Activated CD4-positive, alpha-beta T cell treated with anti-CD3 and anti-CD28 coated beads, Interleukin-2, amount 50 U/mL, for 16 hours (primary cell): ENCODE results near the gene PARS2.

Experiments
- DNase-seq: peaks from one replicate; pipeline ENCODE4 v3.0.0-alpha.2; 2020

Gene PARS2

GRCh38 chr1:54768093-54768492 lies 3.8 kb upstream of the PARS2 start:
- peak; percentile 10 for DNase-seq

DNA sequence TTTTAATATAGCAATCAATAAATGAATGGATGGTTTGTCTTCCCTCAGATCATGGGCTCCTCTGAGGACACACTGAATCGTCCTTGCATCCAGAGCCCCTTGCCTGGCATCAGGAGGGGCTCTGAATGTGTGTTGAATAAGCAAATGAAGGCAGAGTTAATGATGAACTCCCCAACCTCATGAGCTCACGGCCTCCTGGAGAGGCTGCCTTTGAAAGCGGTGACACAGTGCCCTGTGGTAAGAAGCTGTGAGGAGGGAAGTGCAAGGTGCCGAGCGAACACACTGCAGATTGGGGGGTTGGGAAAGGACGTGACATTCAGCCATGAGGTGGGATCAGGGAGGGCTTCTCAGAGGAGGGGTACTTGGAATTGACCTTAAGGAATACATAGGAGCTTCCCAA lies 3.2 kb upstream of the PARS2 start:
- no peak for DNase-seq

DNA sequence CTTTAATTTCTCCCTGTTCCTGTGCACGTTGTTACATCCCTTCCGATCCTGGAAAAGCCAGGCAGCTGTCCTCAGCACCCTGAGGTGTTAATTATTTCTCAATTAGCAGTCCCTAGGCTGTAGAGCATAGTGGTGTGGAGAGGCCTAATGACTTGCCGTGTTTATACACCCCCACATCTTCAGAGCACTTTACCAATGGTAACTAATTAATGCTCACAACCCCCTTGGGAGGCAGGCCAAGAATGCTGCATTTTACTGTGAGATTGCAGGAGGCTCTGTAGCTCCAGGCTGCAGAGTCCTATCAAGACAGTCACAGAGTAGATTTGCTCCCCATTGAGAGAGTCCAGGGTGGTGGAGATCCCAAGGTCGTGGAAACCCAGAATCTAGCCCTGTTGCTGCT lies 2.4 kb upstream of the PARS2 start:
- DNase-seq = no peak

DNA sequence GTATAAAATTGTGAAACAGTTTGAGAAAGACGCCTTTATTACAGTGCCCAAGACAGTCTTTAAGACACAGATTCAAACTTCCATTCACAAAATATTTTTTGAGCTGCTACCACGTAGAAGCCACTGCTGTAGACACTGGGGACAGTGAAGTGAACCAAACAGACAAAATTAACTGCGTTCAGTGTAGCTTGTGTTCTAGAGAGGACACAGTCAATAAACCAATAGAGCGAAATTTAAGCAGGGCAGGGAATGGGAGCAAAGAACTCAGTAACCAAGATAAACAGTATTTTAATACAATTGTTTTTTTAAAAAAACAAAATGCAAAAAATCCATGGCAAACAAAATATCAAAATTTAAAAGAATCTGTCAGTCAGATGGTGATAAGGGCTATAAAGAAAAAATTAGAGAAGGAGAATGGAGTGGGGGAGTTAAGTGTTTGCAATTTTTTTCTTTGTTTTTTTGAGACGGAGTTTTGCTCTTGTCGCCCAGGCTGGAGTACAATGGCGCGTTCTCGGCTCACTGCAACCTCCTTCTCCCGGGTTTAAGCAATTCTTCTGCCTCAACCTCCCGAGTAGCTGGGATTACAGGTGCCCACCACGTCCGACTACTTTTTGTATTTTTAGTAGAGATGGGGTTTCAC lies 719 bp upstream of the PARS2 start:
- no peak for DNase-seq

DNA sequence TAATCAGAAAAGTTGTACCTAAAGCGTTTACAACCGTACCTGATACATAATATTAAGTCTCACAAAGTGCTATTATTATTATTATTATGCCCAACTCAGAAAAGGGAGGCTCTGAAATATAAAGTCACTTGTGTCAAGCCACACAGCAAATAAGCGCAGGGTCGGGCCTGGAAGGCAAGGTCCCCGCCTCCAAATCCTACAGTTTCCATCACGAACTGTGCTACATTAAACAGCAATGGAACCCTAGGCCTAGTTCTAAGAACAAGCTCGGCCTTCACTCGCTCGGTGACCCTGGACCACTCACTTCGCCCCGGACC lies 549 bp downstream of the PARS2 start:
- DNase-seq = no peak

- DNase-seq = no peak
Observed at GRCh38 chr1:54758678-54759348, 5.5 kb downstream of the PARS2 start.

DNA sequence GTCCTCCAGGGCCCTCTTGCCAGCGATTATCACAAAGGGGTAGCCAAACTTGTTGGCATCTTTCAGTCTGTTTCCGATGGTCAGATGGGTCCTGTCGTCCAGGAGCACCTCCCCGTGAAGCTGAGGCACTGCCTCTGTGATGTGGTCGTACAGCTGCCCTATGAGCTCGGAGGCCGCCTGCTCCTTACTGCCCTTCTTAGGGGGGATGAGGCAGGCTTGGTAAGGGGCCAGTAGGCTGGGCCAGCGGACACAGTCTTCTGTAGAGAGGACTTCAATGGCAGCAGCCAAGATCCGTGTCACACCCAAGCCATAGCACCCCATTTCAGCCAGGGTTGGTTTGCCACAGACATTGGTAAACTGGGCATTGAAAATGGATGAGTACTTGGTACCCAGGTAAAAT lies 6.5 kb downstream of the PARS2 start:
- DNase-seq = no peak

DNA sequence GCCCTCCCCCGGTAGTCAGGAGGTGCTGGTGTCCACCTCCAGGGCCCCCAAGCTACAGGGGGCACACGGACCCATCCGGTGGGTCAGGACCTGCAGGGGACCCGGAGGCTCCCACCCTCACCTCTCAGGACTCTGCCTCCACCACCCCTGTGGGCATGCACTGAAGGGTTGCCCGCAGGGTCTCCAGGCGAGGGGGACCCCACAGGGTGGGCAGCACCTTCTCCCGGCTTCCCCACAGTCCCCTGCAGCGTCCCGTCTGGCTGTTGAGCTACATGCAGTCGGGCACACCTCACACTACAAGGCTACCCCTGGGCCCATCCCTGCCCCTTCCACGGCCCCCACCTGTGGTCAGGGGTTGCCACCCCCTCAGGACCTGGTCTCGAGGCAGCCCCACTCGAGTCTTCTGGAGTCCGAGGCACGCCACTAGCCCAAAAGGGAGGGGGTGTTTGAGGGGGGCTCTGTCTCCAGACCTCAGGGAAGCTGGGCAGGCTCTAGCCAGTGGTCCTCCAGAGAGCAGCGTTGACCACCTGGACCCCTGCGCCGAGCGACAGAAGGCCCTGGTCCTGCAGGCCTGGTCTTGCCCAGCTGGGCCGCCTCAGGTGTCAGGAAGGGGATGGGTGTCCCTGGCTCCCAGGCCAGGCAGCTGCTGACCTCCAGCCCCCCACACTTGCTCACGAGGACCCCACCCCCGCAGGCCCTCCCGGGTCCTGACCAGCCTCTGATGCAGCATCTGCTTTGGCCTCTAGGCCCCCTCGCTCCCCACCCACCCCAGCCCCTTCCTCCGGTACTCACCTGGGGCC lies 9.6 kb downstream of the PARS2 start:
- no peak for DNase-seq

DNA sequence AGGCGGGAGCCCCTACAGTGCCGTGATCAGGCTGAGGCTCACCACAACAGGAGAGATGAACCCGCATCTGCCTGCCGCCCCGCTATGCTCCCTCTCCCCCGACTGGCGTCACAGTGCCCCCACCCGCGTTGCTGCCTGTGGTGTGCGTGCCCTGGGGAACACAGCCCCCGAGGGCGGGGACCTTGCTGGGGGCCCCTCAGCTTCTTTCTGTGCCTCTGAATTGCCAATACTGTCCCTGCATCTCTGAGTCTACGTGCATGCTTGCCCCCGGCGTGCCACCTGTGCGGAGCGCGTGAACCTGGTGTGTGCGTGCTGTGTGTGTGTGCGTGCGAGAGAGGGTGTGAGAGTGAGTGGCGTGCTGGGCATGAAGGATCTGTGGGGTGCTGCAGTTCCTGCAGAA lies 10.3 kb downstream of the PARS2 start:
- DNase-seq = no peak

- DNase-seq = no peak
Observed at GRCh38 chr1:54751426-54751825, 12.9 kb downstream of the PARS2 start.

GRCh38 chr1:54750596-54750995 lies 13.7 kb downstream of the PARS2 start:
- DNase-seq = no peak

DNA sequence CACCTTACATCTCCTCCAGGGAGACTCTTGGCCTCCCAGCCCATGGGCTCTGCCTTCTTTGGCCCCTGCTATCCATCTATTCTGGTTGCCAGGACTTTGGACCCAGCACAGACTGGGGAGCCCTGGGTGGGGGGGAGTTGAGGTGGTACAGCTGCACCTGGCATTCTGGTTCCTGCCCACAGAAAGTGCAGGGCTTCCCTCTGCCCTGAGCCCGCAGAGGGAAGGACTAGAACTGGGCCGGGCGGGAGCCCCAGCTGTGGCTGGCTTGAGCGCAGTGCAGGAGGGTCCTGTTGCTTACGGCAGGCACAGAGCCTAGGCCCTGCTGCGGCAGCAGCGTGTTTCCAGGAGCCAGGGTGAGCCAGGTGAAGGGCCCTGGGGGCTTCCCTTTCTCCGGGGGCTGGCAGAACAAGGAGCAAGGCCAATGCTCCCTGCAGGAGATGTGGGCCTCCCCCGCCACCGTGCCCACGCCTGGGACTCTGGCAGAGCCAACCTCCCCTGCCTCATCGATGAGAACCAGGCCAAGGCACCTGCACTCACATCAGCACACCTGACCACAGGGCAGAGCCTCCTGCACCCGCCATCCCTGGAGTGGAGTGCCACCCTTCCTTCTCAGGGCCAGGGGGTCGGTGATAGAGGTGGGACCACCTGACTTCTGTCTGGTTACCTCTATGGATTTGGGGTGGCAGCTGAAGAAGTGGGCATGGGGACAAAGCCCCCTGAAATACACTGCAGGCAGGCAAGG lies 16.1 kb downstream of the PARS2 start:
- no peak for DNase-seq

- no peak for DNase-seq
Observed at GRCh38 chr1:54745864-54746263, 18.5 kb downstream of the PARS2 start.

GRCh38 chr1:54745274-54745673 lies 19.0 kb downstream of the PARS2 start:
- DNase-seq = no peak

DNA sequence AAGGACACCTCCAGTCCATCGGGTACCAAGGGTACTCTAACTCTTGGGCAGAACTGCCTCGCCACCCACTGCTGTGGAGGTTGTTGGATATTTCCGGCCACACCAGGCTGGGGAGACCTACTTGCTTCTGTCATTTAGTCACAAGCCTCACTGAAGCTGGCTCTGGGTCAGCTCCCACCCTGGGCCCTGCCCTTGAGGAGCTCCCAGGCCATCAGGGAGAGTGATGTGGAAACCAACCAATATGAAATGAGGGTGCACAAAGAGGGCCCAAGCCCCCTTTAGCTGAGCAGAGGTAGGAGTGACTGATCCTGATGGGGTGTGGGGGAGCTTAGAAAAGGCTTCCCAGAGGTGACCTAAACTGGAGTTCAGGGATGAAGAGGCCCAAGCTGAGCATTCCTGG lies 19.6 kb downstream of the PARS2 start:
- no peak for DNase-seq

DNA sequence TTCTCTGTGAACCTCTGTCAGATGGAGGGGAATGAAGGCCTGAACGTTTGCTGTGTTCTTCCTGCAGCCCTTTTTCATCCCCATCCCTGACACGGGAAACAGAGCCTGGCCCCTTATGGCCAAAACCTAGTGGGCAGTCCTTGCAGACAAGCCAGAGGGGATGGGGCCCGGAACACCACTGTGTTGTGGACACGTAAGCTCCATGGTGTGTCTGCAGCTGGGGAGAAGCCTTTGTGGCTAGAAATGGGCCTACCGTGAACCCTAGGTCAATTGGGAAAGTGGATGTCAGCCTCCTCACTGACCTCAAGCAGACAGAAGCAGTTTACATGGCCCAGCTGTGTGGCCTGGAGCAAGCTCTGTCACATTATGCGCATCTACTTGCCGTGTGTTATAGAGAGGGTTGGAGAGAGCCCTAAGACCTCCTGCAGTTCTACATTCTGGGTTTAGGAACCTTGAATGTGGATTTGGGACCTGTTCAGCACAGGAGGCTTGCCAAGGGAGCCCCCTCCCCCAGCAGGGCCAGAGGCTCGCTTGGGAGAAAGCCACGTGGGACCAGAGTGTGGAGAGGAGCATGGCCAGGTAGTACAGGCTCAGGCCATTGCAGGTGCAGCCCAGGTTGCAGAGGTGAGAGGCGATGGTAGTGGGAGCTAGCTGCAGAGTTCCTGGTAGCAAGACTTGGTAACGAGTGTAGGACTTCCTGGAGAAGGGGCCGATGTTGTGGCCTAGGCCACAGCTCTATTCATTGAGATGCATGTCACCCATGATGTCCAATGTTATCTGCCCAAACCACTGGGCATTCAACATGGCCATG lies 20.7 kb downstream of the PARS2 start:
- no peak for DNase-seq

DNA sequence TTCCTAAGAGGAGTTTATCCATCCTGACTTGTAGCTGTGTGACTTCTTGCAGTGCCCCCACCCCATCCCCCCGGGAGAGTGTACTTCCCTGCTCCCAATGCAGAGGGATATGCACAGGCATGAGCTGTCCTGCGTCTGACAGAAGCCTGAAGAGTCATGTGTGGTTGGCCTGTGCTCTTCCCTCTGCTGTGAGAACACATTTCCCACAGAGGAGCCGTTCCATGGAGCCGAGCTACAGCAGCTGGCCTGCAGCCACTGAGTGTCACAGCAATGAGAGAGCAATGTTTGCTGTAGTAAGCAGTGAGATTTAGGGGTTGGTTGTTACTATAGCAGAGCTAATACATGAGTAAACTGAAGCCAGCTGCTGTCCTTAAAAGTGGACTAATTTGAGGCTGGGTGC lies 22.0 kb downstream of the PARS2 start:
- DNase-seq = no peak

GRCh38 chr1:54741531-54741930 lies 22.8 kb downstream of the PARS2 start:
- no peak for DNase-seq

- DNase-seq = no peak
Observed at GRCh38 chr1:54738244-54738643, 26.1 kb downstream of the PARS2 start.

GRCh38 chr1:54736685-54737084 lies 27.6 kb downstream of the PARS2 start:
- no peak for DNase-seq

DNA sequence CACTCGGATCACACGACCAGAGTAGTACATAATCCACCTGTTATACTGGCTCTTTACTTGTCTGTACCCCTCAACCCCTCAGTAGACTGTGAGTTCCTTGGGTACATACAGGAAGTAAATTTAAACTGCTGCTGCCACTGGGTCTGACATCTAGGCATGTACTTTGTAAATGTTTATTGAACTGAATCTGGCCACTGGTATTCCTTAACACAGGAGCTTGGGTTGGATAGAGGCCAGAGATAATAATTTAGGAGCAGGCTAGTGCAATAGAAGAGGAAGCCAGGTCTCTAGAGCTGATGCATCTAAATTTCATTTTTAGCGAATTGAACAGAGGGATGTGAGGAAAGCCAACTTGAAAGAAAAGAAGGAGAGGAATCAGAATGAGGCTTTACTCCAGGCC lies 36.3 kb downstream of the PARS2 start:
- no peak for DNase-seq

DNA sequence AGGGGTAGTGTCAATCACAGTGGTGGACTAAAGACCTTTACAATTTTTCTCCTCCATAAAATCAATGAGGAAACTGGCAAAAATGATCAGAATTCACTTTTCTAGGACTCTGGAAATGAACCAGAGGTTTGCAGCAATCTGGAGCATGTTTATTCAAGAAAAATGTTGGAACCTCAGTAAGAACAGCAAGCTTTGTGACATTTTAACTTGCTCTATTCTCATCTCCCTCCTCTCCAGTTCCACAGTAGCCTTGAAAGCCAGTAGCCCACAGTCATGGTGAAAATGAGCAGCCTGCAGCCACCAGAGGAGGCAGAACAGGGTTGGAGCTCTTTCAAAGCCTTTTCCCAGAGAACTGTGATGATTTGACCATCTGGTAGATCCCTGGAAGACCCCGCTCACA lies 39.6 kb downstream of the PARS2 start:
- DNase-seq = no peak

- DNase-seq = no peak
Observed at GRCh38 chr1:54723985-54724384, 40.3 kb downstream of the PARS2 start.
